ENCODE data around the gene SCARF2.

DNA sequence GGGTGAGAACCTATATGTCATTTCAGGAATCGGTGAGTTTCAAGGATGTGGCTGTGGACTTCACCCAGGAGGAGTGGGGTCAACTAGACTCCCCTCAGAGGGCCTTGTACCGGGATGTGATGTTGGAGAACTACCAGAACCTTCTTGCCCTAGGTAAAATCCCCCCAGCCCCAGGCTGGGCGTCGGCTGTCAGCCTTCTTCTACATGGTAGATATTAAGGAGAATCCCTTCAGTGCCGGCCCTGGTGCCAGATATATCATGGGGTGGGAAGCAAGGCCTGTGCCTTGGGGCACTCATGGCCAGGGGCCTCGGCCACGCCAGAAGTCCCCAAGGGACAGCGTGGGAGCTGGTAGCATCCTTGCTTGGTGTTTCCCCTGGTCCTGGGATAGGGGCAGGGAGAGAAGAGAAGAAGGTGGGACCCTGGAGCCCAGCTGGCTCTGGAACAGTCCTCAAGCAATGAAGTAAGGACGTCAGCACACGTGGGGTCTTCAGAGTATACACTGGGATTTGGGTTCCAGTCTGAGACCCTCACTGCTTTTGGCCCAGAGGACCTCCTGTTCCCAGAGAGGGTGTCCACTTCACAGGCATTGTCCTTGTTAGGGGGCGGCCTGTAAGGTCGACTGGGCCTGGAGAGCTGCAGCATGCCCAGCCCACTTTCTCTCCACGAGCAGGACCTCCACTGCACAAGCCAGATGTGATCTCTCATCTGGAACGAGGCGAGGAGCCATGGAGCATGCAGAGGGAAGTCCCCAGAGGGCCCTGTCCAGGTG lies 36.8 kb downstream of the SCARF2 start:
- TF ChIP-seq POLR2A (IDR thresholded peaks at IDR 0.05) (no peak), EP300 (IDR thresholded peaks at IDR 0.05) (no peak), POLR2AphosphoS5 (IDR thresholded peaks at IDR 0.05) (no peak)
- TF ChIP-seq, protein P1, sequence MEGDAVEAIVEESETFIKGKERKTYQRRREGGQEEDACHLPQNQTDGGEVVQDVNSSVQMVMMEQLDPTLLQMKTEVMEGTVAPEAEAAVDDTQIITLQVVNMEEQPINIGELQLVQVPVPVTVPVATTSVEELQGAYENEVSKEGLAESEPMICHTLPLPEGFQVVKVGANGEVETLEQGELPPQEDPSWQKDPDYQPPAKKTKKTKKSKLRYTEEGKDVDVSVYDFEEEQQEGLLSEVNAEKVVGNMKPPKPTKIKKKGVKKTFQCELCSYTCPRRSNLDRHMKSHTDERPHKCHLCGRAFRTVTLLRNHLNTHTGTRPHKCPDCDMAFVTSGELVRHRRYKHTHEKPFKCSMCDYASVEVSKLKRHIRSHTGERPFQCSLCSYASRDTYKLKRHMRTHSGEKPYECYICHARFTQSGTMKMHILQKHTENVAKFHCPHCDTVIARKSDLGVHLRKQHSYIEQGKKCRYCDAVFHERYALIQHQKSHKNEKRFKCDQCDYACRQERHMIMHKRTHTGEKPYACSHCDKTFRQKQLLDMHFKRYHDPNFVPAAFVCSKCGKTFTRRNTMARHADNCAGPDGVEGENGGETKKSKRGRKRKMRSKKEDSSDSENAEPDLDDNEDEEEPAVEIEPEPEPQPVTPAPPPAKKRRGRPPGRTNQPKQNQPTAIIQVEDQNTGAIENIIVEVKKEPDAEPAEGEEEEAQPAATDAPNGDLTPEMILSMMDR (IDR thresholded peaks at IDR 0.05) = no peak
